Liver (tissue), 9 donors: ENCODE results near the gene RAD51B. TPM values are rescaled to one million over a fixed set of nuclear protein-coding genes. Genes with fewer than 3 reads are reported as not detected.

Experiments used
- DNase-seq: peaks from one replicate; pipeline ENCODE4 v3.0.0-alpha.2; 2017; ENCODE audit warnings: low spot score
- H3K27ac ChIP-seq, 2 donors: one replicate each; pipeline ENCODE4 v1.7.0; 2013; ENCODE audit warnings: inconsistent platforms in 2 of 2, low read length in 2 of 2, control low read depth in 1 of 2, low read depth in 1 of 2, mild to moderate bottlenecking in 1 of 2
- H3K27me3 ChIP-seq, 4 donors: one replicate each; pipeline versions ENCODE4 v1.6.1 to v1.7.0; 2013; ENCODE audit warnings: low read length in 3 of 4, inconsistent platforms in 1 of 4, mild to moderate bottlenecking in 1 of 4, moderate library complexity in 1 of 4; ENCODE audit not compliant: control insufficient read depth in 4 of 4, insufficient read depth in 4 of 4
- H3K36me3 ChIP-seq, 4 donors: one replicate each; pipeline versions ENCODE4 v1.6.1 to v1.7.0; 2013; ENCODE audit warnings: low read length in 3 of 4, mild to moderate bottlenecking in 3 of 4, low read depth in 1 of 4, moderate library complexity in 1 of 4; ENCODE audit not compliant: control insufficient read depth in 4 of 4, insufficient read depth in 3 of 4
- H3K4me1 ChIP-seq, 4 donors: one replicate each; pipeline versions ENCODE4 v1.6.1 to v1.7.0; 2013; ENCODE audit warnings: low read length in 3 of 4, mild to moderate bottlenecking in 3 of 4, moderate library complexity in 1 of 4; ENCODE audit not compliant: control insufficient read depth in 4 of 4, insufficient read depth in 4 of 4
- H3K4me3 ChIP-seq, 3 donors: one replicate each; pipeline versions ENCODE4 v1.6.1 to v1.7.0; 2013; ENCODE audit warnings: low read length in 3 of 3, control low read depth in 1 of 3, low read depth in 1 of 3, mild to moderate bottlenecking in 1 of 3
- H3K9ac ChIP-seq, 2 donors: one replicate each; pipeline ENCODE4 v1.7.0; 2013; ENCODE audit warnings: low read length in 2 of 2, mild to moderate bottlenecking in 2 of 2, moderate library complexity in 2 of 2, control low read depth in 1 of 2, low read depth in 1 of 2
- H3K9me3 ChIP-seq, 4 donors: one replicate each; pipeline versions ENCODE4 v1.6.1 to v1.7.0; 2013; ENCODE audit warnings: low read length in 3 of 4; ENCODE audit not compliant: control insufficient read depth in 4 of 4
- ATF3 ChIP-seq: IDR thresholded peaks from 2 replicates; pipeline ENCODE4 v1.6.1; 2016; ENCODE audit warnings: antibody characterized with exemption
- CTCF ChIP-seq: fragments of 150-350 bp; IDR thresholded peaks from 2 replicates; pipeline ENCODE4 v1.5.1; 2017; ENCODE audit warnings: improper control_type of control experiment, low read depth, low read length; ENCODE audit not compliant: missing input control
- EGR1 ChIP-seq, 2 donors: IDR thresholded peaks; 2 replicates each; pipeline ENCODE4 v1.6.1; 2016 to 2018; ENCODE audit warnings: antibody characterized with exemption in 2 of 2, low read depth in 2 of 2
- FOXA1 ChIP-seq: IDR thresholded peaks from 2 replicates; pipeline ENCODE4 v1.6.1; 2016; ENCODE audit warnings: antibody characterized with exemption
- FOXA2 ChIP-seq: IDR thresholded peaks from 2 replicates; pipeline ENCODE4 v1.6.1; 2016; ENCODE audit warnings: antibody characterized with exemption
- GABPA ChIP-seq, 2 donors: IDR thresholded peaks in 1 of 2; conservative IDR thresholded peaks in 1 of 2; 2 replicates each; pipeline ENCODE4 v1.6.1; 2016; ENCODE audit warnings: antibody characterized with exemption in 2 of 2, mild to moderate bottlenecking in 1 of 2, moderate library complexity in 1 of 2
- HNF4A ChIP-seq, 2 donors: conservative IDR thresholded peaks; 2 replicates each; pipeline ENCODE4 v1.6.1; 2016; ENCODE audit warnings: antibody characterized with exemption in 2 of 2, mild to moderate bottlenecking in 2 of 2
- HNF4G ChIP-seq: IDR thresholded peaks from 2 replicates; pipeline ENCODE4 v1.6.1; 2016; ENCODE audit warnings: antibody characterized with exemption
- JUND ChIP-seq, 2 donors: IDR thresholded peaks; 2 replicates each; pipeline ENCODE4 v1.6.1; 2016; ENCODE audit warnings: antibody characterized with exemption in 2 of 2
- MAX ChIP-seq: IDR thresholded peaks from 2 replicates; pipeline ENCODE4 v1.6.1; 2016; ENCODE audit warnings: antibody characterized with exemption
- NR2F2 ChIP-seq: IDR thresholded peaks from 2 replicates; pipeline ENCODE4 v1.6.1; 2016; ENCODE audit warnings: antibody characterized with exemption
- RAD21 ChIP-seq, 2 donors: IDR thresholded peaks; 2 replicates each; pipeline ENCODE4 v1.6.1; 2016; ENCODE audit warnings: antibody characterized with exemption in 2 of 2, mild to moderate bottlenecking in 2 of 2
- REST ChIP-seq: IDR thresholded peaks from 2 replicates; pipeline ENCODE4 v1.6.1; 2016; ENCODE audit warnings: antibody characterized with exemption, mild to moderate bottlenecking
- RXRA ChIP-seq, 2 donors: IDR thresholded peaks; 2 replicates each; pipeline ENCODE4 v1.6.1; 2017 to 2018; ENCODE audit warnings: antibody characterized with exemption in 2 of 2, mild to moderate bottlenecking in 1 of 2
- SP1 ChIP-seq: IDR thresholded peaks from 2 replicates; pipeline ENCODE4 v1.6.1; 2018; ENCODE audit warnings: antibody characterized with exemption, mild to moderate bottlenecking
- TAF1 ChIP-seq: conservative IDR thresholded peaks from 2 replicates; pipeline ENCODE4 v1.6.1; 2016; ENCODE audit warnings: antibody characterized with exemption, mild to moderate bottlenecking
- YY1 ChIP-seq: IDR thresholded peaks from 2 replicates; pipeline ENCODE4 v1.6.1; 2016; ENCODE audit warnings: antibody characterized with exemption, mild to moderate bottlenecking
- ZBTB33 ChIP-seq: IDR thresholded peaks from 2 replicates; pipeline ENCODE4 v1.6.1; 2016; ENCODE audit warnings: antibody characterized with exemption
- WGBS: extraction: QIAGEN DNeasy Blood & Tissue Kit; methylation state at CpG from one replicate; pipeline ENCODE4 v1.1.7; 2013; 5-methylcytosine and 5-hydroxymethylcytosine counted together
- polyA plus RNA-seq, 2 donors: library from polyadenylated mRNA; stranded (reverse) in 1 of 2; unstranded in 1 of 2; fragments of 200-250 nt in 1 of 2; fragments of >200 nt in 1 of 2; fragmentation: Nextera tagmentation in 1 of 2; extraction: Ambion mirVana in 1 of 2; gene quantifications; one replicate each; pipeline versions ENCODE4 v1.2.1 to v1.2.3, GENCODE V29; 2013 to 2015
- total RNA-seq, 2 donors: library from RNA; depleted of rRNA; stranded (reverse); fragments of >200 nt; gene quantifications; one replicate each; pipeline ENCODE4 v1.2.3, GENCODE V29; 2014
- donor health status: healthy.
- donor health status: healthy.
- donor health status: healthy.
- donor health status: healthy.
- donor health status: healthy.

The RAD51B gene
- total and polyA plus RNA-seq, 4 donors = 0.81 to 12.9 (median 2.4) TPM

GRCh38 chr14:68341411-68342212 lies 522.0 kb downstream of the RAD51B start (continued):
- TF ChIP-seq GABPA (IDR thresholded peaks at IDR 0.05 in 1 of 2, conservative IDR thresholded peaks at IDR 0.05 in 1 of 2) = no peak
- TF ChIP-seq YY1 = no peak
- no peak for TF ChIP-seq HNF4G

GRCh38 chr14:68342216-68342763 lies 522.7 kb downstream of the RAD51B start:
- no peak overlapping the region for H3K27ac ChIP-seq
- H3K9me3 ChIP-seq = no peaks in the 10 kb centered on the region
- TF ChIP-seq GABPA (IDR thresholded peaks at IDR 0.05 in 1 of 2, conservative IDR thresholded peaks at IDR 0.05 in 1 of 2) = no peak
- TF ChIP-seq EGR1 (IDR thresholded peaks at IDR 0.05; ENCODE audit: low read depth in 2 of 2) = no peak
- no peak overlapping the region for H3K4me3 ChIP-seq
- H3K4me1 ChIP-seq = no peaks in the 10 kb centered on the region
- no peaks in the 10 kb centered on the region for H3K36me3 ChIP-seq
- no peak overlapping the region for H3K9ac ChIP-seq
- WGBS = 82% methylated on average over 3 of the region's 3 CpGs
- DNase-seq = no peak
- no peaks in the 10 kb centered on the region for H3K27me3 ChIP-seq

GRCh38 chr14:68343534-68344118 lies 524.0 kb downstream of the RAD51B start:
- no peak overlapping the region for H3K9ac ChIP-seq
- TF ChIP-seq SP1 (no peak), REST (no peak), JUND (IDR thresholded peaks at IDR 0.05) (no peak), FOXA1 (no peak), YY1 (no peak), CTCF (no peak), ATF3 (no peak), ZBTB33 (no peak), HNF4G (no peak), HNF4A (conservative IDR thresholded peaks at IDR 0.05) (no peak), RXRA (IDR thresholded peaks at IDR 0.05) (no peak), TAF1 (no peak), RAD21 (IDR thresholded peaks at IDR 0.05) (no peak), NR2F2 (no peak), EGR1 (IDR thresholded peaks at IDR 0.05; ENCODE audit: low read depth in 2 of 2) (no peak), MAX (no peak), FOXA2 (no peak), GABPA (IDR thresholded peaks at IDR 0.05 in 1 of 2, conservative IDR thresholded peaks at IDR 0.05 in 1 of 2) (no peak)
- H3K27me3 ChIP-seq = no peaks in the 10 kb centered on the region
- no peak overlapping the region for H3K4me3 ChIP-seq
- H3K36me3 ChIP-seq = no peaks in the 10 kb centered on the region
- H3K9me3 ChIP-seq = no peaks in the 10 kb centered on the region
- H3K4me1 ChIP-seq = no peaks in the 10 kb centered on the region
- no peak overlapping the region for H3K27ac ChIP-seq
- WGBS = 99% methylated on average over 2 of the region's 2 CpGs
- DNase-seq = no peak
